ENCODE data around the gene CCDC92B. TPM values are rescaled to one million over a fixed set of nuclear protein-coding genes. Genes with fewer than 3 reads are reported as not detected.

CCDC92B gene
- total RNA-seq (2022) (0.66 and 1.1 TPM in 2 replicates), Bru-seq, nascent RNA (percentile 44 among the genes with signal in this experiment), BruChase-seq, experiment 1, labeled RNA remaining after a 2-hour chase (percentile 32 among the genes with signal in this experiment), BruChase-seq, experiment 2, labeled RNA remaining after a 6-hour chase (percentile 38 among the genes with signal in this experiment)
- long read RNA-seq, partial matches to known transcripts = 0 of 1 reads
- long read RNA-seq, other reads (novel, unspliced or antisense) = 0 of 1 reads

GRCh38 chr17:2749058-2749783 lies at the start of gene CCDC92B:
Gene CCDC92B (minus strand): TSS chr17:2749652. CDS start chr17:2735145, 14,507 bp downstream.
- no peak for DNase-seq
- no peaks in the 10 kb centered on the region for H3K36me3 Mint-ChIP-seq (ENCODE audit: insufficient read depth, unreplicated experiment)
- peaks cover 18% of the 10 kb centered on the region for H3K27me3 Mint-ChIP-seq (ENCODE audit: insufficient read depth, unreplicated experiment)
- peaks cover 4% of the 10 kb centered on the region; the same call in 1 of the 2 replicates for H3K4me1 ChIP-seq
- peak within 1 kb of the TSS; percentile 22 for H3K4me3 ChIP-seq (ENCODE audit: low read depth, low read length)
- intact Hi-C loops (cut with micrococcal nuclease; ENCODE audit: unreplicated experiment) = no loop called here
- H3K9me3 Mint-ChIP-seq (ENCODE audit: unreplicated experiment) = no peaks in the 10 kb centered on the region
- ChIA-PET POLR2A (no interaction called here), CTCF (interaction anchor here (0.6 kb wide), 1 partner anchor 24 kb away, joined by 3 read pairs; no protein-coding TSS in a partner anchor)
- no peaks in the 10 kb centered on the region for H3K4me1 Mint-ChIP-seq (ENCODE audit: low read depth, unreplicated experiment)
- BruUV-seq (replicated peaks) = no TSS peak
- no peak within 1 kb of the TSS for H3K27ac Mint-ChIP-seq (ENCODE audit: unreplicated experiment)
- H3K9me3 ChIP-seq = no peaks in the 10 kb centered on the region
- H3K4me3 Mint-ChIP-seq (ENCODE audit: unreplicated experiment) = peak within 1 kb of the TSS; percentile 58
- no peaks in the 10 kb centered on the region for H3K36me3 ChIP-seq (ENCODE audit: control insufficient read depth, insufficient read depth, low read length)
- no peak for TF ChIP-seq CTCF (IDR thresholded peaks at IDR 0.05; ENCODE audit: insufficient read depth in 1 of 2, low read depth in 1 of 2, low read length in 1 of 2, severe bottlenecking in 1 of 2, unreplicated experiment in 1 of 2)
- no peaks in the 10 kb centered on the region; the same call in 1 of the 2 replicates for H3K27me3 ChIP-seq (replicated peaks; ENCODE audit: control insufficient read depth, insufficient read depth, low read length)

- no peaks in the 10 kb centered on the region for H3K9me3 Mint-ChIP-seq (ENCODE audit: unreplicated experiment)
- no peak overlapping the region for H3K4me3 Mint-ChIP-seq (ENCODE audit: unreplicated experiment)
- H3K27me3 Mint-ChIP-seq (ENCODE audit: insufficient read depth, unreplicated experiment) = no peaks in the 10 kb centered on the region
- no peaks in the 10 kb centered on the region for H3K27me3 ChIP-seq (replicated peaks; ENCODE audit: control insufficient read depth, insufficient read depth, low read length)
- H3K4me3 ChIP-seq (ENCODE audit: low read depth, low read length) = no peak overlapping the region
- POLR2A ChIA-PET = no interaction called here
- no TSS peak for BruUV-seq (replicated peaks)
- no peak overlapping the region for H3K27ac Mint-ChIP-seq (ENCODE audit: unreplicated experiment)
- CTCF ChIA-PET = no interaction called here
- H3K36me3 ChIP-seq (ENCODE audit: control insufficient read depth, insufficient read depth, low read length) = no peaks in the 10 kb centered on the region
- DNase-seq = peak in 1 of 2 experiments; percentile 38
- no peaks in the 10 kb centered on the region for H3K36me3 Mint-ChIP-seq (ENCODE audit: insufficient read depth, unreplicated experiment)
- H3K9me3 ChIP-seq = no peaks in the 10 kb centered on the region
- H3K4me1 ChIP-seq = no peaks in the 10 kb centered on the region
- no peak for TF ChIP-seq CTCF (IDR thresholded peaks at IDR 0.05; ENCODE audit: insufficient read depth in 1 of 2, low read depth in 1 of 2, low read length in 1 of 2, severe bottlenecking in 1 of 2, unreplicated experiment in 1 of 2)
- intact Hi-C loops (cut with micrococcal nuclease; ENCODE audit: unreplicated experiment) = no loop called here
- no peaks in the 10 kb centered on the region for H3K4me1 Mint-ChIP-seq (ENCODE audit: low read depth, unreplicated experiment)
Observed at GRCh38 chr17:2798678-2799077, 49.2 kb upstream of the CCDC92B start.

- DNase-seq = no peak
- BruUV-seq (replicated peaks) = no TSS peak
- H3K4me3 ChIP-seq (ENCODE audit: low read depth, low read length) = no peak overlapping the region
- Mint-ChIP-seq H3K36me3 (ENCODE audit: insufficient read depth, unreplicated experiment) (no peaks in the 10 kb centered on the region), H3K27me3 (ENCODE audit: insufficient read depth, unreplicated experiment) (no peaks in the 10 kb centered on the region), H3K27ac (ENCODE audit: unreplicated experiment) (no peak overlapping the region), H3K4me3 (ENCODE audit: unreplicated experiment) (no peak overlapping the region), H3K4me1 (ENCODE audit: low read depth, unreplicated experiment) (no peaks in the 10 kb centered on the region), H3K9me3 (ENCODE audit: unreplicated experiment) (no peaks in the 10 kb centered on the region)
- no peaks in the 10 kb centered on the region for H3K4me1 ChIP-seq
- no peaks in the 10 kb centered on the region for H3K36me3 ChIP-seq (ENCODE audit: control insufficient read depth, insufficient read depth, low read length)
- CTCF ChIA-PET = no interaction called here
- intact Hi-C loops (cut with micrococcal nuclease; ENCODE audit: unreplicated experiment) = no loop called here
- H3K27me3 ChIP-seq (replicated peaks; ENCODE audit: control insufficient read depth, insufficient read depth, low read length) = no peaks in the 10 kb centered on the region
- no peaks in the 10 kb centered on the region for H3K9me3 ChIP-seq
- POLR2A ChIA-PET = no interaction called here
- no peak for TF ChIP-seq CTCF (IDR thresholded peaks at IDR 0.05; ENCODE audit: insufficient read depth in 1 of 2, low read depth in 1 of 2, low read length in 1 of 2, severe bottlenecking in 1 of 2, unreplicated experiment in 1 of 2)
Observed at GRCh38 chr17:2798188-2798587, 48.7 kb upstream of the CCDC92B start.

Data from Caco-2 (cell line).